GM19438 (cell line): Measurements from ENCODE around the gene YIPF4.
"Not testable (repeated sequence)": the region's sequence is repeated elsewhere in the genome, so short reads cannot be mapped to it uniquely, and the experiment has no call there.

Experiments used
- ATAC-seq: cut with Tn5 transposase; IDR thresholded peaks from one replicate; pipeline ENCODE4 v1.9.1; 2021; ENCODE audit warnings: low read depth; ENCODE audit not compliant: unreplicated experiment

Gene YIPF4

DNA sequence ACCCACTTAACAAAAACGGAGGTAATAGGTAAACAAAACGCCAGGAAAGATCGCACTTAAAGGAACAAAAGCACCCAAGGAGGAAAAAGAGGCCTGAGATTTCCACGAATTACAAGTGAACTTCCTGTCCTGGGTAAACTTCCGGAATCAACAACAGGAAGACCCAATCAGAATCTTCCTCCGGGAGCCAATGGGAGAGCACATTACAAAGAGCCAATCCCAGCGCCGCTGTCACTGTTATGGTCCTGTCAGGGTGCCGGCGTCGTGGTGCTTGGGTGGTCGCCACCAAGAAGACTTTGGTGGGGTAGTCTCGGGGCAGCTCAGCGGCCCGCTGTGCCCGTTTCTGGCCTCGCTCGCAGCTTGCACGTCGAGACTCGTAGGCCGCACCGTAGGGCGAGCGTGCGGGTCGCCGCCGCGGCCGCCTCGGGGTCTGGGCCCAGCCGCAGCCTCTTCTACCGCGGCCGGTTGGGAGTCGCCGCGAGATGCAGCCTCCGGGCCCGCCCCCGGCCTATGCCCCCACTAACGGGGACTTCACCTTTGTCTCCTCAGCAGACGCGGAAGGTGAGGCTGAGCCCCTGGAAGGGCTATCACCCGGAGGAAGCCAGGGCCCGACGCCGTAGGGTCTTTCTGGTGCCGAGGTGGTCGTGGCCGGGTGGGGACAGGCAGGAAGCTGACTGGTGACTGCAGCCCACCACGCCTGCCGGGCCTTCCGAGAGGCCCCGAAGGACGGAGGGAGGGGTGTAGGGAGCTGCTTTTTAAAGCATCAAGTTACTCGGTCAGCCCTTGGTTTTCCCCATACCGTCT, at the start of gene YIPF4:
YIPF4 (plus strand) TSS at position 231 of the 804 bp plus-strand sequence; CDS start at position 483, 252 bp downstream.
- ATAC-seq: peak; percentile 98

DNA sequence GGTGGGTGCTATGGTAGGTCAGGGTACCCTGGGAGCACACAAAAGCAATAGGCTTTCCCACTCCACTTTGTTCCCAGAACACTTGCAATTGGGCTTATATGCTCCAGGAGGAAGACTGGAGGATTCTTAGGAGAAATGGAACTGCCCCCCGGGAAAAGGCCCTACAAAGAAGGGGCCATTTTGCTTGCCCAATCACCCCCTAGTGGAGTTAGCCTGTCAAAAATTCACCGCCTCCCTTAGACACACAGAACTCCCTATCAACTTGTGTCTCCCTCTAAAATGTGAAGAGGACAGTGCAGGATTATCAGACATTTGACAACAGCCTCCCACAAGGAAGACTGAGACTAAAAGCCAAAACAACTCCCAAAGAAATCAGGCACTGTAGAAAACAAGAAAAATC, 49.5 kb upstream of the YIPF4 start:
- no peak for ATAC-seq

DNA sequence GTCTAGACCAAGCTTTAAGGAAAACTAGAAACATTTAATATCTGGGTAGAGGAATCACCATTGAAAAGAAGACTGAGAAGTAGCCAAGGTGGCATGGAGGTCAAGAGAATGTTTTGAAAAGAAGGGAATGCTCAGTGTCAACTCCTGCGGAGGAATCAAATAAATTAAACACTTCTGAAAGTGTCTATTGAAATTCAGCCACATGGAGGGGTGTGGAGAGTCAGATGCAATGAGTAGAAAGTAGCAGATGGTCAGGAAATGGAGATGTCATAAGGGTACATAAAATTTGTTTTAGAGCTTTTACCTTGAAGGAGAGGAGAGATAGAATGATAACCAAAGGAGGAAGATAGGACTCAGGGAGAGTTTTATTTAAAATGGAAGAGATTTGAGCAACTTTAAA, 48.1 kb upstream of the YIPF4 start:
- no peak for ATAC-seq

GRCh38 chr2:32231959-32232358, 45.7 kb upstream of the YIPF4 start:
- ATAC-seq: no peak

GRCh38 chr2:32235315-32235714, 42.4 kb upstream of the YIPF4 start:
- no peak for ATAC-seq

GRCh38 chr2:32237488-32237887, 40.2 kb upstream of the YIPF4 start:
- ATAC-seq: no peak

GRCh38 chr2:32237996-32238395, 39.7 kb upstream of the YIPF4 start:
- ATAC-seq: no peak

DNA sequence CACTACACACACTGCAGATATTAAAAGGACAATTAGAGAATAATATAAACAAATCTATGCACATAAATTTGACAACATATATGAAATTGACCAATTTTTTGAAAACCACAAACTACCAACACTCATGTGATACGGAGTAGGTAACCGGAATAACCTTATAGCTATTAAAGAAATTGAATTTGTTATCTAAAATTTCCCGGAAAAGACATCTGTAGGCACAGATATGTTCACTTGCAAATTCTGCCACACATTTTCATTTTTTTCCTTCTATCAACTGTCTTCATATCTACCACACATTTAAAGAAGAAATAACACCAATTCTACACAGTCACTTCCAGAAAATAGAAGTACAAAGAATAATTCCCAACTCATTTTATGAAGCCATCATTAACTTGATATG, 35.4 kb upstream of the YIPF4 start:
- ATAC-seq: no peak

DNA sequence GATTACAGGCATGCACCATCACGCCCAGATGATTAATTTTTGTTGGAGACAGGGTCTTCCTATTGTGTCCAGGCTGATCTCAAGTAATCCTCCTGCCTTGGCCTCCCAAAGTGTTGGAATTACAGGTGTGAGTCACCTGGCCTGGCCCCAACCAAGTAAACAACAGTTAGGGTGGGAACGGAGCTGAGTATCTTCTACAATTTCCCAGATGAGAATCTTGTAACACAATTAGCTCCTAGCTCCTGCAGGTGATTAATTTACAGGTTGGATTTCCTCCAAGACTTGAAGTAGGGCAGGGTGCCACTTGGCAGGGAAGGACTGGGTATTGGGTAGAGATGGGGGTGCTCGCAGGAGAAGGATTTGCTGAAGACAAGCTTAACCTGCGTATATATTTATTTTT, 30.8 kb upstream of the YIPF4 start:
- ATAC-seq: no peak

GRCh38 chr2:32248299-32248698, 29.4 kb upstream of the YIPF4 start:
- ATAC-seq: no peak

DNA sequence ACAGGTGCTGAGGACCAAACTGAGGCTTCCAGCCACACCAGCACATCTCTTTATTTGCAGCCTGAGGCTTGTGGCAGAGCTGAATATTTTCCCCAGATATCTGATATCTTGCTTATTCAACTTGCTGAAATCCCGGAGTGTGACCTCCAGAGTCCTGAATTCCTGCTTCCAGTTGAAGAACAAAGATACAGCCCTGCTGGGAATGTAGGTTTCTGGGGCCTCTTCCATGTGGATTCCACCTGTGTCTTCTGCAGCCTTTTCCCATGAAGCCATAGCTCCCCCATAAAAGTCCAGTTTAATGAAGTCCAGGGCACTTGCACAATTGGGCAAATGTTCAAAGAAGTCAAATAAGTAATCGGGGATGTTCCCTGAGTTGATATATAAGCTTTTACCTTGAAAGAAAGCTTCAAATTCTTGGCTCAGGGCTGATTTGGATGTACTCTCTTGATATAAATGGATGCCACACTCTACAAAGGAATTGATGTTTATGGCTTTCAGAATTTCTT, 27.9 kb upstream of the YIPF4 start:
- no peak for ATAC-seq

DNA sequence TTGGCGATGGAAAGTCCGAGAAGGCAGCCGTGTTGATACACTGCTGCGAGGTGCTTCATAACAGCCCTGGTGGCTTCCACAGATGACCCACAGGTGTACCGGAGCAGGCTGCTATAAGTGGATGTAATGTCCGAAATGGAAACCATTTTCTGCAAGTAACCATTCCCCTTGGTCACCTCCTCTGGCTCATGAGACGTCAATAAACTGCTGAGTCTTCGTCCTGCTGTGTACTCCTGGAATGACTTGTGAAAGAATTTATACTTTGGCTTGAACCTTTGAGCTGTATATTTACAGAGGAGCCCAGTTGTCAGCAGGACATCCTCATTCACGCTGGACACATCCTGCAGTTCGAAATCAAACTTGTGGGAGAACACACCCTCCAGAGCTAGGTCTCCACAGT, 27.4 kb upstream of the YIPF4 start:
- no peak for ATAC-seq

DNA sequence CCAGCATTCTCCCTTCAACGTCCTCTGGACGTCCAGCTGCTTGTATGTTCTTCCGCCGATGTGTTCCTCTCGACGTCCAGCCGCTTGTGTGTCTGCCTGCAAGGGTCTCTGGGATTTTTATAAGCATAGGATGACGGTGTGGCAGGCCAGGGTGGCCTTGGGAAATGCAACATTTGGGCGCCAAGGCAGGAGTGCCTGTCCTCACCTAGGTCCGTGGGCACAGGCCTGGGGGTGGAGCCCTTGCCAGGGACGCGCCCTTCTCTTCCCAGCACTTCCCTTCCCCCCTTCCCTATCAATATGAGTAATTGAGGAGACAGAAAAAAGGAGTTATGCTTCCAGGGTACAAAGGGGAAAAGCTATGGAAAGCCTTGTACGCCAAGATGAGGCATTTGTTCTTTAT, 19.5 kb upstream of the YIPF4 start:
- no peak for ATAC-seq

- no peak for ATAC-seq
These were observed 17.3 kb upstream of the YIPF4 start for GRCh38 chr2:32260376-32260775.

GRCh38 chr2:32262105-32262504, 15.6 kb upstream of the YIPF4 start:
- no peak for ATAC-seq

DNA sequence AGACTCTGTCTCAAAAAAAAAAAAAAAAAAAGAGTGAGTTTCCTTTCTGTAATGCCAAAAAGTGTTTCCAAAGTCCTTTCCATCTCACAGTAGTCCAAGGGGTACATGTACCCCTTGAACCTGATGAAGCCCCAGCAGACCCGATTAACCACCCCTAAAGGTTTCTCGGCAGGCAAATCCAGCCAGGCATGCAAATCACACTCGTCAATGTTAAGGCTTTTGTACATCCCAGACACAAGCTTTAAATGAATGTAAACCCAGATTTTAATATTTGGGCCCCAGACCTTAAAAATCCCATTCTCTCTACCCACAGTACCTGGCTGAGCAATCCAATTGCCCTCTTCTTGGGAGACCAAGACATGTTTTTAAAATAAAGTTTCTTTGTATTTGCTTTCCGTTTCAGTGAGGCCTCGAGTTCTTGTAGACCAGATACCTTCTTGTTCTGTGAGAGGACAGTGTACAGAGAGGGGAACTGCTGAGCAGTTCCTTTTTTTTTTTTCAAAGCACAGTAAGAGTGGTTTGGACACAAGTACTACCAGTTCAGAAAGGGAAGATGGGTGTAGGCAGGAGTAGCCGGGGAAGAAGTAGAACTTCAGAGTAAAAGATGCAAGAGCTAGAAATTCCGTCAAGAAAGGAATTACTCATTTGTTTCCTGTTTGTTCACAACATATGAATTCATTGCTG, 13.1 kb upstream of the YIPF4 start, which contains the start of gene NLRC4:
NLRC4 (minus strand) TSS at position 465 of the 684 bp plus-strand sequence. CDS start 8,111 bp downstream, outside the sequence.
- ATAC-seq: peak; percentile 97

- ATAC-seq: no peak
These were observed 6.6 kb upstream of the YIPF4 start for GRCh38 chr2:32271063-32271462.

DNA sequence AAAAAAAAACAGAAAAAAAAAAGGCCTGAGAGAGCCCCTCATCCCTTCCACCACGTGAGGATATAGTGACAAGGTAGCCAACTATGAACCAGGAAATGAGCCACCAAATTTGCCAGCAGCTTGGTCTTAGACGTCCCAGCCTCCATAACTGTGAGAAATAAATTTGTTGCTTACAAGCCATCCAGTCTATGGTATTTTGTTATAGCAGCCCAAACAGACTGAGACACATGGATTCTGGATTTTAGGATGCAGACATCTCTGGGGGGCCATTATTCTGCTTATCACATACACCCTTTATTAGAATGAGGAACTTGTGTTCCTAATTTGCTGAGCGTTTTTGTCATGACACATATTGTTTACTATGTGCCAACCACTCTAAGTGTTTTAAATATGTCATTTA, 5.4 kb upstream of the YIPF4 start:
- no peak for ATAC-seq

DNA sequence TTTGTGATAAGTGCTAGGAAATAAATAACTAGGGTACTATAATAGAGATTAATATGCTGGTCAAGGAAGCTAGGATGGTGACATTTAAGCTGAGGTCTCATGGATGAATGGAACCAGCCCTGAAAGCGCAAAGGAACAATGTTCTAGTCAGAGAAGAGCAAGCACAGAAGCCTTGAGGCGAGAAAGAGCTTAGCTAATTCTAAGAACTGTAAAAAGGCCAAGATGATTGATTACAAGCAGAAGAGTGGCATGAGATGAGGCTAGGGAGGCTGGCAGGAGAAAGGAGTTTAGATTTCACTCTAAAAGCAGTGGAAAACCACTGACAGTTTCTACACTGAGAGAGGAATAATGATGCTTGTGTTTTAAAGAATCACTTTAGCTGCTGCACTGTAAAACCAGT, 3.4 kb upstream of the YIPF4 start:
- no peak for ATAC-seq

DNA sequence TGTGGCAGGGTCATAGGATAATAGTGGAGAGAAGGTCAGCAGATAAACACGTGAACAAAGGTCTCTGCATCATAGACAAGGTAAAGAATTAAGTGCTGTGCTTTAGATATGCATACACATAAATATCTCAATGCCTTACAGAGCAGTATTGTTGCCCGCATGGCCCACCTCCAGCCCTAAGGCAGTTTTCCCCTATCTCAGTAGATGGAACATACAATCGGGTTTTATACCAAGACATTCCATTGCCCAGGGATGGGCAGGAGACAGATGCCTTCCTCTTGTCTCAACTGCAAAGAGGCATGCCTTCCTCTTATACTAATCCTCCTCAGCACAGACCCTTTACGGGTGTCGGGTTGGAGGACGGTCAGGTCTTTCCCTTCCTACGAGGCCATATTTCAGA, 1.9 kb upstream of the YIPF4 start:
- not testable (repeated sequence) for ATAC-seq

- no peak for ATAC-seq
These were observed 386 bp upstream of the YIPF4 start for GRCh38 chr2:32277363-32277673.

GRCh38 chr2:32278478-32278853, 762 bp downstream of the YIPF4 start:
- ATAC-seq: no peak
